Endothelial cell of umbilical vein (primary cell): ENCODE data around the gene LIX1.

Experiments
- CTCF ChIP-seq, 2 donors: IDR thresholded peaks; 1 replicate in 1 of 2; 2 replicates in 1 of 2; pipeline ENCODE4 v1.5.1; 2011; ENCODE audit warnings: low read length in 2 of 2, mild to moderate bottlenecking in 2 of 2, moderate library complexity in 2 of 2, control low read depth in 1 of 2, inconsistent platforms in 1 of 2, low read depth in 1 of 2; ENCODE audit not compliant: insufficient read depth in 1 of 2; ENCODE audit errors: extremely low read depth in 1 of 2
- EZH2 ChIP-seq: IDR thresholded peaks from 2 replicates; pipeline ENCODE4 v1.6.1; 2012; ENCODE audit warnings: borderline replicate concordance, low read depth, mild to moderate bottlenecking, moderate library complexity, low read length, inconsistent platforms; ENCODE audit not compliant: severe bottlenecking
- FOS ChIP-seq: IDR thresholded peaks from 2 replicates; pipeline ENCODE4 v1.6.1; 2011; ENCODE audit warnings: mild to moderate bottlenecking, low read length, moderate library complexity, borderline replicate concordance; ENCODE audit not compliant: insufficient read depth
- JUN ChIP-seq: IDR thresholded peaks from 2 replicates; pipeline ENCODE4 v1.6.1; 2011; ENCODE audit warnings: borderline replicate concordance, low read depth; ENCODE audit not compliant: insufficient read length, insufficient read depth
- POLR2A ChIP-seq: IDR thresholded peaks from 2 replicates; pipeline ENCODE4 v1.6.1; 2012; ENCODE audit warnings: low read depth, mild to moderate bottlenecking, control low read depth, low read length
- POLR2AphosphoS5 ChIP-seq: IDR thresholded peaks from 2 replicates; pipeline ENCODE4 v1.6.1; 2012; ENCODE audit warnings: low read depth, mild to moderate bottlenecking, control low read depth, low read length, moderate library complexity; ENCODE audit not compliant: insufficient read depth

GRCh38 chr5:97165726-97166125, 23.3 kb upstream of the LIX1 start:
- no peak for TF ChIP-seq CTCF (IDR thresholded peaks at IDR 0.05; ENCODE audit: extremely low read depth in 1 of 2, insufficient read depth in 1 of 2, low read depth in 1 of 2, low read length in 2 of 2)
- TF ChIP-seq POLR2A: no peak
- no peak for TF ChIP-seq EZH2
- TF ChIP-seq POLR2AphosphoS5: no peak
- TF ChIP-seq JUN: no peak
- TF ChIP-seq FOS: no peak
